Hepatocyte (in vitro differentiated cells): ENCODE results near the gene LTB4R. TPM values are rescaled to one million over a fixed set of nuclear protein-coding genes. Genes with fewer than 3 reads are reported as not detected.

ENCODE experiments used
- DNase-seq: peaks from one replicate; pipeline ENCODE4 v3.0.0-alpha.2; 2016; ENCODE audit warnings: low spot score
- H2AFZ ChIP-seq: fragments of 200-600 bp; sonication (generic); 2 replicates; pipeline ENCODE4 v1.6.0; 2016; ENCODE audit warnings: antibody characterized with exemption, mild to moderate bottlenecking
- H3K27ac ChIP-seq: fragments of 200-600 bp; sonication (generic); 2 replicates; pipeline ENCODE4 v1.5.1; 2016; ENCODE audit warnings: mild to moderate bottlenecking
- H3K27me3 ChIP-seq: fragments of 200-600 bp; sonication (generic); 2 replicates; pipeline ENCODE4 v1.6.1; 2016
- H3K36me3 ChIP-seq: fragments of 200-600 bp; sonication (generic); replicated peaks from 2 replicates; pipeline ENCODE4 v1.5.1; 2016; ENCODE audit warnings: low read depth; ENCODE audit not compliant: insufficient read depth
- H3K4me1 ChIP-seq: fragments of 200-600 bp; sonication (generic); 2 replicates; pipeline ENCODE4 v1.5.1; 2016; ENCODE audit warnings: mild to moderate bottlenecking, moderate library complexity; ENCODE audit not compliant: insufficient read depth
- H3K4me2 ChIP-seq: fragments of 200-600 bp; sonication (generic); 2 replicates; pipeline ENCODE4 v1.6.0; 2016
- H3K4me3 ChIP-seq: fragments of 200-600 bp; sonication (generic); 2 replicates; pipeline ENCODE4 v1.5.1; 2016; ENCODE audit warnings: mild to moderate bottlenecking
- H3K79me2 ChIP-seq: fragments of 200-600 bp; sonication (generic); 2 replicates; pipeline ENCODE4 v1.6.0; 2017; ENCODE audit warnings: mild to moderate bottlenecking
- H3K9me2 ChIP-seq: fragments of 200-600 bp; sonication (generic); replicated peaks from 2 replicates; pipeline ENCODE4 v1.6.0; 2017; ENCODE audit warnings: mild to moderate bottlenecking; ENCODE audit not compliant: insufficient read depth
- H3K9me3 ChIP-seq: fragments of 200-600 bp; sonication (generic); 2 replicates; pipeline ENCODE4 v1.5.1; 2016; ENCODE audit warnings: low read depth, mild to moderate bottlenecking
- H4K20me1 ChIP-seq: fragments of 200-600 bp; sonication (generic); 2 replicates; pipeline ENCODE4 v1.6.0; 2016; ENCODE audit warnings: mild to moderate bottlenecking; ENCODE audit not compliant: insufficient read depth, poor library complexity, severe bottlenecking
- CTCF ChIP-seq: fragments of 200-600 bp; sonication (generic); IDR thresholded peaks from 2 replicates; pipeline ENCODE4 v1.5.1; 2016; ENCODE audit warnings: antibody characterized with exemption, mild to moderate bottlenecking; ENCODE audit not compliant: poor library complexity
- EZH2 ChIP-seq: fragments of 200-600 bp; sonication (generic); IDR thresholded peaks from 2 replicates; pipeline ENCODE4 v1.6.1; 2016; ENCODE audit warnings: antibody characterized with exemption, mild to moderate bottlenecking, borderline replicate concordance
- EZH2phosphoT487 ChIP-seq: fragments of 200-600 bp; sonication (generic); IDR thresholded peaks from one replicate; pipeline ENCODE4 v1.6.1; 2018; ENCODE audit warnings: antibody characterized with exemption, mild to moderate bottlenecking, low read depth, moderate library complexity; ENCODE audit not compliant: unreplicated experiment, severe bottlenecking
- WGBS: methylation state at CpG from one replicate; pipeline ENCODE4 v1.1.6; 2016; ENCODE audit warnings: low lambda C conversion rate; ENCODE audit errors: missing lambda C conversion rate; 5-methylcytosine and 5-hydroxymethylcytosine counted together
- polyA plus RNA-seq: library from polyadenylated mRNA; unstranded; fragments of >200 nt; fragmentation: Nextera tagmentation; extraction: Ambion mirVana; gene quantifications from 2 replicates; pipeline ENCODE4 v1.2.1, GENCODE V29; 2016
- total RNA-seq: library from RNA; depleted of rRNA; stranded (reverse); fragments of >200 nt; gene quantifications from 2 replicates; pipeline ENCODE4 v1.2.3, GENCODE V29; 2014

LTB4R gene
- total and polyA plus RNA-seq, 2 experiments from 2014 or later = 3.6 to 5.1 TPM

- H2AFZ ChIP-seq = no peak overlapping the region
- 96% methylated on average over 5 of the region's 6 CpGs for WGBS
- H3K27me3 ChIP-seq = no peaks in the 10 kb centered on the region
- no peaks in the 10 kb centered on the region for H3K9me2 ChIP-seq
- DNase-seq = no peak
- H3K79me2 ChIP-seq = peaks cover 5% of the 10 kb centered on the region
- no peak overlapping the region for H3K27ac ChIP-seq
- H3K36me3 ChIP-seq = no peaks in the 10 kb centered on the region
- H3K4me1 ChIP-seq = no peaks in the 10 kb centered on the region
- H4K20me1 ChIP-seq = no peaks in the 10 kb centered on the region
- TF ChIP-seq EZH2 (no peak), EZH2phosphoT487 (no peak), CTCF (no peak)
- H3K4me2 ChIP-seq = no peak overlapping the region
- H3K9me3 ChIP-seq = no peaks in the 10 kb centered on the region
- H3K4me3 ChIP-seq = no peak overlapping the region
Observed at GRCh38 chr14:24280797-24281460, 30.4 kb upstream of the LTB4R start.

GRCh38 chr14:24281636-24282035, 29.7 kb upstream of the LTB4R start:
- H3K27ac ChIP-seq = no peak overlapping the region

DNA sequence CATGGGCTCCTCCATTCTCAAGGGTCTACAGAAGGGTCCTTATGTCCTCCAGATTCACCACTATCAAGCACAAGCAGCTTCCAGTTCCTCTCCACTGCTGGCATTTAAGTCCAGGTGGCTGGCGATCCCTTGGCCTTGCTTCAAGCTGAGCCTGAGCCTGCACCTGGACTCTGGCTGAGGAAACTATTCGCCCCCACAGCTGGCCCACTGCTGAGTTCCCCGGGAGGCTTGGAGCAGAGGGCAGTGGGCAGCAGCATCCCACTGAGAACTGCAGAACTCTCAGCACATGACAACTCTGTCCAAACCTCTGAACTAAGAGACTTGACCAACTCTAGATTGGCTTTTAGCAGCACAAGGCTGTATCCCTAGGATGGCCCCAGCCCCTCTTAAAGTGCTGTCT, 28.6 kb upstream of the LTB4R start:
- Histone ChIP-seq H3K4me3 (no peak overlapping the region), H3K9me3 (no peaks in the 10 kb centered on the region), H3K4me2 (no peak overlapping the region), H3K36me3 (no peaks in the 10 kb centered on the region), H4K20me1 (no peaks in the 10 kb centered on the region), H2AFZ (no peak overlapping the region), H3K27ac (no peak overlapping the region), H3K4me1 (no peaks in the 10 kb centered on the region), H3K79me2 (no peaks in the 10 kb centered on the region), H3K9me2 (no peaks in the 10 kb centered on the region), H3K27me3 (no peaks in the 10 kb centered on the region)
- no peak for TF ChIP-seq CTCF
- TF ChIP-seq EZH2phosphoT487 = no peak
- no peak for TF ChIP-seq EZH2
- WGBS = 86% methylated on average over 3 of the region's 3 CpGs
- no peak for DNase-seq

More at GRCh38 chr14:24281636-24282035, 29.7 kb upstream of the LTB4R start:
- H3K9me3 ChIP-seq = no peaks in the 10 kb centered on the region
- H3K9me2 ChIP-seq = no peaks in the 10 kb centered on the region
- peaks cover 2% of the 10 kb centered on the region for H3K79me2 ChIP-seq
- no peak overlapping the region for H2AFZ ChIP-seq
- no peak overlapping the region for H3K4me2 ChIP-seq
- no peaks in the 10 kb centered on the region for H3K36me3 ChIP-seq
- H3K4me1 ChIP-seq = no peaks in the 10 kb centered on the region
- WGBS = 96% methylated on average over 7 of the region's 7 CpGs
- no peak for TF ChIP-seq CTCF
- TF ChIP-seq EZH2phosphoT487 = no peak
- TF ChIP-seq EZH2 = no peak
- DNase-seq = no peak
- no peaks in the 10 kb centered on the region for H4K20me1 ChIP-seq
- H3K27me3 ChIP-seq = no peaks in the 10 kb centered on the region
- H3K4me3 ChIP-seq = no peak overlapping the region
